KMS-11 (cell line): Measurements from ENCODE around the gene PHLDB1.

Experiments used
- H2AFZ ChIP-seq: fragments of 200-600 bp; sonication (generic); 2 replicates; pipeline ENCODE4 v1.6.1; 2016; ENCODE audit warnings: antibody characterized with exemption, mixed run types, low read depth
- H3K27ac ChIP-seq: fragments of 200-600 bp; sonication (generic); 2 replicates; pipeline ENCODE4 v1.6.1; 2016; ENCODE audit warnings: mild to moderate bottlenecking, mixed run types
- H3K27me3 ChIP-seq: fragments of 200-600 bp; sonication (generic); 2 replicates; pipeline ENCODE4 v1.6.1; 2017; ENCODE audit warnings: mild to moderate bottlenecking, low read depth, mixed run types, moderate library complexity; ENCODE audit not compliant: insufficient read depth
- H3K36me3 ChIP-seq: fragments of 200-600 bp; sonication (generic); 2 replicates; pipeline ENCODE4 v1.6.1; 2017; ENCODE audit warnings: mild to moderate bottlenecking, mixed run types; ENCODE audit not compliant: insufficient read depth
- H3K4me1 ChIP-seq: fragments of 200-600 bp; sonication (generic); 2 replicates; pipeline ENCODE4 v1.6.1; 2016; ENCODE audit warnings: mild to moderate bottlenecking, low read depth, mixed run types; ENCODE audit not compliant: poor library complexity, severe bottlenecking
- H3K4me2 ChIP-seq: fragments of 200-600 bp; sonication (generic); 2 replicates; pipeline ENCODE4 v1.7.0; 2016; ENCODE audit warnings: mild to moderate bottlenecking, mixed run types
- H3K4me3 ChIP-seq: fragments of 200-600 bp; sonication (generic); IDR thresholded peaks from 2 replicates; pipeline ENCODE4 v1.6.1; 2017; ENCODE audit warnings: low read depth, low read length, mixed read lengths; ENCODE audit not compliant: insufficient read depth
- H3K79me2 ChIP-seq: fragments of 200-600 bp; sonication (generic); 2 replicates; pipeline ENCODE4 v1.6.1; 2016; ENCODE audit warnings: low read depth, mixed run types; ENCODE audit not compliant: insufficient read depth
- H3K9ac ChIP-seq: fragments of 200-600 bp; sonication (generic); 2 replicates; pipeline ENCODE4 v1.6.1; 2016; ENCODE audit warnings: mild to moderate bottlenecking, mixed run types
- H4K20me1 ChIP-seq: fragments of 200-600 bp; sonication (generic); 2 replicates; pipeline ENCODE4 v1.6.1; 2016; ENCODE audit warnings: mild to moderate bottlenecking, mixed run types; ENCODE audit not compliant: insufficient read depth
- TF ChIP-seq, protein P1 (sequence below): fragments of 200-600 bp; sonication (generic); conservative IDR thresholded peaks from 2 replicates; pipeline ENCODE4 v1.6.1; 2017; ENCODE audit warnings: low read depth, mild to moderate bottlenecking, antibody characterized with exemption, low read length, moderate library complexity, mixed read lengths

The PHLDB1 gene

DNA sequence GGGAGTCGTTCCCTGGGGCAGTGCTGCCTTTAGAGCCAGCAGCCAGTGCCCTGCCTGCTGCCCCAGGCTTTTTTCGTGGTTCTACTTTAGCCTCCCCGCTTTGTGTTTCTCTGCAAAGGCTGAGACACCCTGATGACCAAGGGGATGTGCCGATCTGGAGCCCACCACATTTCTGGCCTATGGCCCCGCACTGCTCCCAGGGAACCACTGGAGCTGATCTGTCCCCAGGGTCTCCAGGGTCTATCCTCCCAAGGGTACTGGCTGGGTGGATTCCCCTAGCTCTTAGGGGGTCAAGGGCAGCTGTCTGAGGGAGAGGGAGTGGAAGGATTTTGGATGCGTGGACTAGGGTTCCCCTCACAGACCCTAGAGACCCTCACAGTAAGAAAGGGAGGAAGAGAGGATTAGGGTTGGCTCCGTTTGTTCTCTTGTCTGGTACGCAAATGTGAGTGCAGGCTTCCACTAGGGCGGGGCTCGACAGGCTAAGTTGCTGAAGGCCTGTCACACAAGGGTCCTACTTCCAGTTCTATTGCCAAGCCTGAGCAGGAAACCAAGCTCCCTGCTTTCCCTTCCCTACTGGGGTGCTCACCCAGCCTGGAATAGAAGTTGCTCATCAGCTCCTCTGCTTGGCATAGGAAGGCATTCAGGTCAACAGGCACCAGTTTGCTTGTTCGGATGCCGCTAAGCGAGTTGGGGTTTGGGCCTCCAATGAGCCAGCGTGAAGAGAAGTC, 52.7 kb downstream of the PHLDB1 start:
- H2AFZ ChIP-seq, result no peak overlapping the region
- no peak overlapping the region for H3K27ac ChIP-seq
- H3K36me3 ChIP-seq, result no peaks in the 10 kb centered on the region
- TF ChIP-seq, protein P1, sequence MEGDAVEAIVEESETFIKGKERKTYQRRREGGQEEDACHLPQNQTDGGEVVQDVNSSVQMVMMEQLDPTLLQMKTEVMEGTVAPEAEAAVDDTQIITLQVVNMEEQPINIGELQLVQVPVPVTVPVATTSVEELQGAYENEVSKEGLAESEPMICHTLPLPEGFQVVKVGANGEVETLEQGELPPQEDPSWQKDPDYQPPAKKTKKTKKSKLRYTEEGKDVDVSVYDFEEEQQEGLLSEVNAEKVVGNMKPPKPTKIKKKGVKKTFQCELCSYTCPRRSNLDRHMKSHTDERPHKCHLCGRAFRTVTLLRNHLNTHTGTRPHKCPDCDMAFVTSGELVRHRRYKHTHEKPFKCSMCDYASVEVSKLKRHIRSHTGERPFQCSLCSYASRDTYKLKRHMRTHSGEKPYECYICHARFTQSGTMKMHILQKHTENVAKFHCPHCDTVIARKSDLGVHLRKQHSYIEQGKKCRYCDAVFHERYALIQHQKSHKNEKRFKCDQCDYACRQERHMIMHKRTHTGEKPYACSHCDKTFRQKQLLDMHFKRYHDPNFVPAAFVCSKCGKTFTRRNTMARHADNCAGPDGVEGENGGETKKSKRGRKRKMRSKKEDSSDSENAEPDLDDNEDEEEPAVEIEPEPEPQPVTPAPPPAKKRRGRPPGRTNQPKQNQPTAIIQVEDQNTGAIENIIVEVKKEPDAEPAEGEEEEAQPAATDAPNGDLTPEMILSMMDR, result no peak
- no peak overlapping the region for H3K9ac ChIP-seq
- no peaks in the 10 kb centered on the region for H3K4me1 ChIP-seq
- no peaks in the 10 kb centered on the region for H3K27me3 ChIP-seq
- H3K4me3 ChIP-seq, result no peak overlapping the region
- H3K4me2 ChIP-seq, result no peak overlapping the region
- H3K79me2 ChIP-seq, result no peaks in the 10 kb centered on the region
- H4K20me1 ChIP-seq, result no peaks in the 10 kb centered on the region

DNA sequence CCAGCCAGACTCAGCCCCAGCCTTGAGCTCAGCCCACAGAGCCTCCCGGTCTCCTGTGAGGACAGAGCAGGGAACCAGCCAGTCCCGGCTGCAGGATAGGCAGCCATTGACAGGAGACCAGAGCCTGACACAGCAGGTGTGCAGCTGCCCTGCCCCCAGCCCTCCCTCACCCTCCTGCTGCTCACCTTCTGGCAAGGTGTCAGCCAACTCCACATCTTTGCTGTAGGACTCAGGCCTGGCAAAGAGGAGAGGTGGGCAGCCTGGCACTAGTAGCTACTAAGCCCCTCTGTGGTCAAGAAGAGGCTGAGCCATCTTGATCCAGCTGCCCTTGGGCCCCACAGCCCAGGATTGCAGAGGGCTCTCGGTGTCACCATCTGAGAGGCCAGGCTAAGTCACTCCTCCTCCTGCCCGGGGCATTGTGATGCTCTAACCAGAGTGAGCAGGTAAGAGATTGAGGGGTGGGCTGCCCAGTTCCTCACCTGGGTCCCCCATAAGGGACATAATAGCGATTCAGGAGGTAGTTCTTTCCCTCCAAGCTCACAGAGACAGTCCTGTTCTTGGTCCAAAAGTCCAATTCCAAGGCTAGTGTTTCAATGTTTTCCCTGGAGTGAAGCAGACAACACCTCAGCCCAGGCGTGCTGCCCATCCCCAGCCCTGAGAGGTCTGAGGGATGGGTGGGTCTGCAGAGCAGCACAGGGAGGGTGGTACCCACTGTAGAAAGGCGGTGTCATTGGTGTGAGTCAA, 53.4 kb downstream of the PHLDB1 start:
- Histone ChIP-seq H3K9ac (no peak overlapping the region), H3K27me3 (no peaks in the 10 kb centered on the region), H3K4me3 (no peak overlapping the region), H2AFZ (no peak overlapping the region), H3K36me3 (no peaks in the 10 kb centered on the region), H3K79me2 (no peaks in the 10 kb centered on the region), H3K27ac (no peak overlapping the region), H4K20me1 (no peaks in the 10 kb centered on the region), H3K4me1 (no peaks in the 10 kb centered on the region), H3K4me2 (no peak overlapping the region)
- TF ChIP-seq, protein P1, result no peak

DNA sequence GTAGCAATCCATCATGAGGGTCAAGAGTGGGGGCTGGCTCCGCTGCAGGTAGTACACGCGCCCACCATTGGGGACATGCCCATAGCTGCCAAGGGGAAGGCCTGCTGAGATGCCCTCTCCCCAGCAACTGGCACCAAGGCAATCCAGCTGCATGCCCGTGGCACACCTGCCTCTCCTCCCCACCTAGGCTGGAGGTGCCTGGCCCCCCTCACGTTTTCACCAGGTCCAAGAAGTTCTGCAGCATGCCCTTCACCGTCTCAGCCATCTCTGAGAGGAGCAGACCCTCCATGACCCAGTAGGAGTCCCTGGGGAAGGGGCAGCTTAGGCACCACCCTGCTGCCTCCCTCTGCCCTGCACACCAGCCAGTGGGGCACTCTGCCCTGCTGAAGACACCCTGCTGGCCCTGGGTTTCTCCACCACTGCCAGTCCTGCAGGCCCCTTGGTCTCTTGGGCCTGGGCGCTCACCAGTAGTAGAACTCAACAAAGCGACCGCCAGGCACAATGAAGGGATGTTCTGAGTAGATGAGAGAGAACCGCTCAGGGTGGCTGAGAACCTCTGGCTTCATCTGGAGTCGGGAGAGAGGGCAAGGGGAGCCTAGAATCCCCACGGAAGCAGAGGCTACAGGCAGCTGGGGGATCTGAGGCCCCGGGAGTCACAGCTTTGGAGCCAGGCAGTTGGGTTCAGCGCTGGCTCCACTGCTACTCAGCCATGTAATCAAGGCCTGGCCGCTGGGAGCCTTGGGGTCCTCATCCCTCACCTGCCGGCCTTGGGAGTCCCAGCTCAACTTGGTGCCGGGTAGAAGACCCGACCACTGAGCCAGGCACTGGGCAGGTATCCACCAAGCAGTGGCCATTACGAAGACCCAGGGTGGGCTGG, 54.2 kb downstream of the PHLDB1 start:
- Histone ChIP-seq H3K36me3 (no peaks in the 10 kb centered on the region), H3K4me2 (no peak overlapping the region), H3K79me2 (no peaks in the 10 kb centered on the region), H4K20me1 (no peaks in the 10 kb centered on the region), H3K4me3 (no peak overlapping the region), H2AFZ (no peak overlapping the region), H3K27me3 (no peaks in the 10 kb centered on the region), H3K27ac (no peak overlapping the region), H3K9ac (no peak overlapping the region), H3K4me1 (no peaks in the 10 kb centered on the region)
- TF ChIP-seq, protein P1, result no peak

DNA sequence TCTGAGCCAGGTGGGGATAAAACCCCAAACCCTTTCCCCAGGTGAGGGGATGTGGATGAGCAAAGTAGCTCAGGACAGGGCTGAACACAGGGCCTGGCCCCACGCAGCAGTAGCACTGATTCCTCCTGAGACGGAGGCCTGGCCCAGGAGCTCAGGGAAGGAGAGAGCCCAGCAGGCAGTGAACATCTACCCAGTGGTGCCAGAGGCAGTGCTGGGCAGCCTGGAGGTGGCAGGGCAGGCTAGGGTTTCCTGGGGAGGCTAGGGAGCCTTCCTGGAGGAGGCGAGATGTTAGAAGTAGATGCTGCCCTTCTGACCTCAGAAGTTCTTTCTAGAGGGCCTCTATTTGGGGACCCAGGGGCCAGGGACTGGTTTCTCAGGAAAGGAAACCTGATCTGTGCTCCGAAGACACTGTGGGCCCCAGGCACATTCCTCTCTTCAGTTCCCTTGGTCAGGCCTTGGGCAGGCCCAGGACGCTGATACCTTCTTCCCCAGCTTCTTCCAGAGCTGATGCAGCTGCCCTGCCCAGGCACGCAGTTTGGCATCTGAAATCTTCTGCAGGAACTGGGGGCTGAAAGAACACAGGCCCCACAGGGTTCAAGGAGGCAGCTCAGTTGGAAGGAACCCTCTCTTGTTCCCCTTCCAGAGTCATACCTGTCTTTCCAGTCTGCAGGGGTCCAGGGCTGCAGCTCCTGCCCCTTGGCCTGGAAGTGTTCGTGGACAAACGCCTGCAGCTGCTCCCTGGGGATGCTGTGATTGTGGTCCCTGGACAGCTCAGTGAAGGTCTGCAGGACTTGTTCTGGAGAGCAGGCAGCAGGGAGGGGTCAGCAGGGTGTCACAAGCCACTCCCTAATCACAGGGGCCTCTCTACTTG, 55.2 kb downstream of the PHLDB1 start:
- Histone ChIP-seq H3K27me3 (no peaks in the 10 kb centered on the region), H3K27ac (no peak overlapping the region), H3K4me2 (no peak overlapping the region), H3K36me3 (no peaks in the 10 kb centered on the region), H3K79me2 (no peaks in the 10 kb centered on the region), H2AFZ (no peak overlapping the region), H3K4me3 (no peak overlapping the region), H3K9ac (no peak overlapping the region), H4K20me1 (no peaks in the 10 kb centered on the region), H3K4me1 (no peaks in the 10 kb centered on the region)
- TF ChIP-seq, protein P1, result no peak
